ENCODE results near the gene LAMC2.
"Not testable (repeated sequence)": the region's sequence is repeated elsewhere in the genome, so short reads cannot be mapped to it uniquely, and the experiment has no call there.

Gene LAMC2

GRCh38 chr1:183263886-183264602, 78.0 kb downstream of the LAMC2 start:
- DNase-seq (ENCODE audit: low read depth): no peak

GRCh38 chr1:183267646-183268431, 81.8 kb downstream of the LAMC2 start:
- no peak for DNase-seq (ENCODE audit: low read depth)

- no peak for DNase-seq (ENCODE audit: low read depth)
Measured at GRCh38 chr1:183270541-183271141, 84.6 kb downstream of the LAMC2 start.

- no peak for DNase-seq (ENCODE audit: low read depth)
Measured at GRCh38 chr1:183272390-183272848, 86.4 kb downstream of the LAMC2 start.

- no peak for DNase-seq (ENCODE audit: low read depth)
Measured at GRCh38 chr1:183273300-183273699, 87.2 kb downstream of the LAMC2 start.

- DNase-seq (ENCODE audit: low read depth): not testable (repeated sequence)
Measured at GRCh38 chr1:183273984-183274383, 87.9 kb downstream of the LAMC2 start.

GRCh38 chr1:183274836-183275235, 88.8 kb downstream of the LAMC2 start:
- no peak for DNase-seq (ENCODE audit: low read depth)

- no peak for DNase-seq (ENCODE audit: low read depth)
Measured at GRCh38 chr1:183275322-183275721, 89.3 kb downstream of the LAMC2 start.

GRCh38 chr1:183276386-183277080, 90.5 kb downstream of the LAMC2 start:
- DNase-seq (ENCODE audit: low read depth): no peak

- DNase-seq (ENCODE audit: low read depth): no peak
Measured at GRCh38 chr1:183277821-183278738, 92.0 kb downstream of the LAMC2 start.

GRCh38 chr1:183278739-183279591, 92.9 kb downstream of the LAMC2 start:
- DNase-seq (ENCODE audit: low read depth): no peak

GRCh38 chr1:183279835-183280234, 93.8 kb downstream of the LAMC2 start:
- DNase-seq (ENCODE audit: low read depth): no peak

- no peak for DNase-seq (ENCODE audit: low read depth)
Measured at GRCh38 chr1:183281039-183281438, 95.0 kb downstream of the LAMC2 start.

- peak; percentile 60 for DNase-seq (ENCODE audit: low read depth)
Measured at GRCh38 chr1:183281553-183282091, 95.6 kb downstream of the LAMC2 start.

- no peak for DNase-seq (ENCODE audit: low read depth)
Measured at GRCh38 chr1:183282101-183282855, 96.2 kb downstream of the LAMC2 start.

- DNase-seq (ENCODE audit: low read depth): no peak
Measured at GRCh38 chr1:183283286-183283685, 97.2 kb downstream of the LAMC2 start.

- DNase-seq (ENCODE audit: low read depth): no peak
Measured at GRCh38 chr1:183284086-183284485, 98.0 kb downstream of the LAMC2 start.

- DNase-seq (ENCODE audit: low read depth): no peak
Measured at GRCh38 chr1:183285256-183285655, 99.2 kb downstream of the LAMC2 start.

- DNase-seq (ENCODE audit: low read depth): no peak
Measured at GRCh38 chr1:183285746-183286145, 99.7 kb downstream of the LAMC2 start.
